NCI-H2081 treated with DMSO at 0.1 percent for 48 hours (cell line): Measurements from ENCODE around the gene RHEBL1.

Experiments
- DNase-seq: peaks from one replicate; lab custom pipeline; 2025; lab: John Stamatoyannopoulos, UW

RHEBL1 gene

DNA sequence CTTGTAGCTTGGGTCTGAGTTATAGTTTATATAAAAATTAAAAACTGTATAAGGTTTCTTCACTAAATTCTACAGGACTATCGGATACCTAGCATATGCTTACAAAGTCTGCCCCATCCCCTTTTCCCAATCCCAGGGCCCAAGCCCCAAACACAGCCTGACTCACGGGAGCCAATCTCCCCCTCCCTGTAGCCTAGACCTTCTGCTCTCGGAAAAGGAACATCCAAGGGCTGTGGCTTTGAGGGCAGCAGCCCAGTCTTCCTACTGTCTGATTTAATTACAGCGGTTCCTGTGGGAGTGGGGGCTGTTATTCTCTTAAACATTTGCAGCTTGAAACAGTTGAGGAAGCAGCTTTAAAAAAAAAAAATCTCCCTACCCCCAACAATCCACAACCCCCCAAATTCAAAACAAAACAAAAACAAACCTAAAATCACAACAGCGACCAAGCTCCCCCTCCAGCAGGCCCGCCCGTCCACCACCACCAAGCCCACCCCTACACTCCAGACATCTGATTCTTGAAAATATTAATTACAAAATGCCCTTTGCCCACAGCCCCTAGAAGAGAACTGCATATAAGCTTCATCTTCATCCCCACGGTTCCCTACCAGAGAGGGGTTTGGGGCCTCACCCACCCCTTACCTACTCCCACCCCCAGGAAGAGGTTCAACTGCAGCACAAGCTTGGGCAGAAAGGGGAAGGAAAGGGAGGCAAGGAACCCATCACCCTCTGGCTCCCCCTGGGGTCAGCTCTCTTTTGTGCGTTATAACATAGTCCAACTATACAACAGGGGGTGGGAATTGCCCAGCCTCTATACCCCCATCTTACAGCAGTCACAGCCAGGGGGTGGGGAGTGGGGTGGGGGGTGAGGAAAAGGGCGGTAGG is 50.1 kb downstream of the RHEBL1 start:
- DNase-seq = no peak

DNA sequence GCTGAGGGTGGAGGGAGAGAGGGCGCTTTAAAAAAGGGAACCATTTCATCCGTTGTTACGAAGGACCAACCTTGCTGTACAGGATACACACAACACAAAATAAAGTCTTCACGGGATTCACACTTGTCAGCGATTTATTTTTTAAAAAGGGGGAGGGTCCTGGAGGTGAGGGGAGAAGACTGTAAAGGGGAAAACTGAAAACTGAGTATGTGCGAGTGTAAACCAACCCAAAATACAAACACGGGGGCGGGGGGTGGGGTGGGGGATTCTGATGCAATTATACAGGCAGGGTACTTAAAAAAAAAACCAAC is 50.7 kb downstream of the RHEBL1 start:
- no peak for DNase-seq

DNA sequence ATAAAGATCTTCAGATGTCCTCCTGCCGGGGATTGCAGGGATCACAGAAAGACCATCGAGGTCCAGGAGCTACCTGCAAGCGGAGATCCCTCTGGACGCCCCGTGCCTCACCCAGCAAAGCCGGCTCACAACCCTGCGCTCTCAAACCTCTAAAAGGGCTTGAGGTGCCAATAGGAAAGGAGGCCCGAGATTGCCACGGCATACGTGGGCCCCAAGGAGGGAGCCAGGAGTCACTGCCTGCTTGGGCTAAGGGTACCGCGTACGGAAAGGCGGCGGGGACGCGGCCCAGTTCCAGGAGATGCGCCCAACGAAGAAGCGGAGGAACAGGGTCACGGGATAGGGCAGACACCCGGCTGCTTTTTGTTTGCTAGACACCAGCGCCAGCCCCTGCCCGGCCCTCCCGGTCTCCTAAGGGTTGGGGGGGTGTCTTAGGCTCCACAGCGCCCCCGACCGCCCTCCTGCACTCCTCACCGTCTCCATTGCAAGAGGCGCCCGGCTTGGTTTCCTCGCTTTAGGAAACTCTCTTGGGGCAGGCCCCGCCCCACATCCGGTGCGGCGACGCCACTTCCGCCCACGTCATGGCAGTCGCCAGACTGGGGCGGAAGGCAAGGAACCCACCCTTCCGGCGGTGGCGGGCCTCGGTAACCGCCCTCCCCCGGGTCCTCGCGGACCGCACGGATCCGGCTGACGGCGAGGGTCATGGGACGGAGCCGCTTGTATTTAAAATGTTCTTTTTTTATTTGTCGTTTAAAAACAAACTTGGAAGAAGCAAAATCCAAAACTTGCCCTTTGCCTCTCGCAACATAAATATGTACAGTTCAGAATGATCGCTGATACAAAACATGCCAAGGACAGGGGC is 51.3 kb downstream of the RHEBL1 start, which contains the start of gene PRKAG1:
Gene PRKAG1 (minus strand): TSS at position 516 of the 859 bp plus-strand sequence. CDS start 36 bp downstream, at position 480.
- peak; percentile 46 for DNase-seq

DNA sequence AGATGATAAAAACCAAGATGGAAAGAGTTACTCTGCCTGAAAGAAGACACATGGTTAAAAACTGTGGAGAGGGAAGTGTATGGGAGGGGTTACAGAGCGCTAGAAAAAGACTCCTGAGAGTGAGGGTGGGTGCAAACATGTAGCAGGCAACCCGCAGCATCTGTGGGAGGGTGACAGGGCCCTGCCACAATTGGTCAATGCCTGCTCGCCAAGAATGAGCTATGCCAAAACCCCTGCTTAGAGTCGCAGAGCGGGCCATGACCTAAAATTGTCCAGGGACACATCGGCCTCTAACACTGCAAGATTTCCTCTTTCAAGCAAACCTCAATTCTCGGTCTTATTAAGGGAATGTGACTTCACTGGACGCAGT is 51.9 kb downstream of the RHEBL1 start:
- no peak for DNase-seq

DNA sequence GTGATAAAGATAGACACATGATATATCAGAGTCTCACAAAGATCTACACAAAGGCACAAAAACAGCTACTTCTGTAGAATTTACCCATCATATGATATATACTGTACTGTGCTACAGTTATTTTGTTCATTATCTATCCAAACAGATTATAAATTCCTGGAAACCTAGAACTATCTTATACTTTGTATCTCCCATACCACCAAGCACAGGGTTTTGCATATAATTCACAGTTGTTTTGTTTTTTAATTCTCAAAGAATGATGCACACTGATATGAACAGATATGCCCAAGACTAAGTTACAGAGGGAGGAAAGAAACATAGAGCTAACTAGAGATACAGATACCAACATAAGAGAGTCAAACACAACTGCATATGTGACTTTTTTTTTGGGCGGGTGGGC is 54.6 kb downstream of the RHEBL1 start:
- DNase-seq = no peak
